MM.1S (cell line): ENCODE results near the gene ANKRD2.

Experiments used
- DNase-seq: peaks from one replicate; pipeline ENCODE4 v3.0.0-alpha.2; 2015
- H2AFZ ChIP-seq: fragments of 300-600 bp; sonication (generic); 2 replicates; pipeline ENCODE4 v1.6.0; 2016; ENCODE audit warnings: antibody characterized with exemption, low read length
- H3F3A ChIP-seq: fragments of 300-600 bp; sonication (generic); 2 replicates; pipeline ENCODE4 v1.6.1; 2016; ENCODE audit warnings: mild to moderate bottlenecking, antibody characterized with exemption, low read length, moderate library complexity, mixed read lengths; ENCODE audit not compliant: insufficient read depth
- H3K27ac ChIP-seq: fragments of 300-600 bp; sonication (generic); 2 replicates; pipeline ENCODE4 v1.5.1; 2016; ENCODE audit warnings: mild to moderate bottlenecking, low read length
- H3K27me3 ChIP-seq: fragments of 300-600 bp; sonication (generic); replicated peaks from 2 replicates; pipeline ENCODE4 v1.6.0; 2016; ENCODE audit warnings: low read length; ENCODE audit not compliant: insufficient read depth
- H3K36me3 ChIP-seq: fragments of 300-600 bp; sonication (generic); replicated peaks from 2 replicates; pipeline ENCODE4 v1.6.1; 2016; ENCODE audit warnings: mild to moderate bottlenecking, low read length, mixed read lengths; ENCODE audit not compliant: insufficient read depth
- H3K4me1 ChIP-seq: fragments of 300-600 bp; sonication (generic); 2 replicates; pipeline ENCODE4 v1.6.1; 2016; ENCODE audit warnings: low read length, mixed read lengths
- H3K4me2 ChIP-seq: fragments of 300-600 bp; sonication (generic); 2 replicates; pipeline ENCODE4 v1.6.0; 2016; ENCODE audit warnings: low read depth, low read length
- H3K4me3 ChIP-seq: fragments of 300-600 bp; sonication (generic); 2 replicates; pipeline ENCODE4 v1.5.1; 2016; ENCODE audit warnings: low read length, mixed read lengths
- H3K79me2 ChIP-seq: fragments of 300-600 bp; sonication (generic); 2 replicates; pipeline ENCODE4 v1.6.1; 2016; ENCODE audit warnings: mixed run types, low read length, mixed read lengths
- H3K9ac ChIP-seq: fragments of 300-600 bp; sonication (generic); 2 replicates; pipeline ENCODE4 v1.6.1; 2016; ENCODE audit warnings: low read length, mixed read lengths
- H3K9me2 ChIP-seq: fragments of 300-600 bp; sonication (generic); replicated peaks from 2 replicates; pipeline ENCODE4 v1.6.1; 2016; ENCODE audit warnings: mild to moderate bottlenecking, low read length, mixed read lengths; ENCODE audit not compliant: insufficient read depth
- H3K9me3 ChIP-seq: fragments of 300-600 bp; sonication (generic); replicated peaks from 2 replicates; pipeline ENCODE4 v1.6.1; 2016; ENCODE audit warnings: mild to moderate bottlenecking, low read length, mixed read lengths; ENCODE audit not compliant: insufficient read depth
- H4K20me1 ChIP-seq: fragments of 300-600 bp; sonication (generic); 2 replicates; pipeline ENCODE4 v1.6.1; 2016; ENCODE audit warnings: mild to moderate bottlenecking, low read length, moderate library complexity, mixed read lengths; ENCODE audit not compliant: insufficient read depth
- EZH2 ChIP-seq: fragments of 300-600 bp; sonication (generic); optimal IDR thresholded peaks from 2 replicates; pipeline ENCODE3; 2017; ENCODE audit warnings: low read depth, mild to moderate bottlenecking, antibody characterized with exemption, low read length, mixed read lengths
- EZH2phosphoT487 ChIP-seq: fragments of 300-600 bp; sonication (generic); IDR thresholded peaks from 2 replicates; pipeline ENCODE4 v1.6.1; 2018; ENCODE audit warnings: antibody characterized with exemption, low read length
- TF ChIP-seq, protein P1 (sequence below): fragments of 300-600 bp; sonication (generic); IDR thresholded peaks from 2 replicates; pipeline ENCODE4 v1.5.1; 2016; ENCODE audit warnings: antibody characterized with exemption, low read length, mixed read lengths

The ANKRD2 gene

DNA sequence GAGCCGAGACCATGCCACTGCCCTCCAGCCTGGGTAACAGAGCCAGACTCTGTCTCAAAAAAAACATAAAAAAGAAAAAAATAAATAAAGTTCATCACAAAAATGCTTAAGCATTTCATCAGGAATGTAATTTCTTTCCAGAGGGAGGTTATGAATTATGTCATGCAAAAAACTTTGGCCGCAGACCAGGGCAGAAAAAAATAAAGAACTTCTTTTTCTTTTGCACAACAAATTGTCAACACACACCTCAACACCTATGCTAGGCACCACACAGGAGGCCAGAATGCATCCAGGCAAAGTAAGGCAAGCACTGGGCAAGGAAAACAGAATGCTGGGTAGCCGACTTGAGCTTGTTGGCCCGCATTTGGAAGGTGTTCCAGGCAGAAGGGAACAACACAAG, 20.8 kb downstream of the ANKRD2 start:
- H3K27me3 ChIP-seq: no peaks in the 10 kb centered on the region
- no peaks in the 10 kb centered on the region for H4K20me1 ChIP-seq
- H3K9ac ChIP-seq: no peak overlapping the region
- H2AFZ ChIP-seq: no peak overlapping the region
- H3K4me3 ChIP-seq: no peak overlapping the region
- no peak overlapping the region for H3K27ac ChIP-seq
- no peaks in the 10 kb centered on the region for H3F3A ChIP-seq
- no peaks in the 10 kb centered on the region for H3K4me1 ChIP-seq
- H3K4me2 ChIP-seq: no peak overlapping the region
- DNase-seq: no peak
- no peaks in the 10 kb centered on the region for H3K9me3 ChIP-seq
- no peaks in the 10 kb centered on the region for H3K79me2 ChIP-seq
- no peaks in the 10 kb centered on the region for H3K36me3 ChIP-seq
- H3K9me2 ChIP-seq: no peaks in the 10 kb centered on the region
- TF ChIP-seq EZH2: no peak
- TF ChIP-seq, protein P1, sequence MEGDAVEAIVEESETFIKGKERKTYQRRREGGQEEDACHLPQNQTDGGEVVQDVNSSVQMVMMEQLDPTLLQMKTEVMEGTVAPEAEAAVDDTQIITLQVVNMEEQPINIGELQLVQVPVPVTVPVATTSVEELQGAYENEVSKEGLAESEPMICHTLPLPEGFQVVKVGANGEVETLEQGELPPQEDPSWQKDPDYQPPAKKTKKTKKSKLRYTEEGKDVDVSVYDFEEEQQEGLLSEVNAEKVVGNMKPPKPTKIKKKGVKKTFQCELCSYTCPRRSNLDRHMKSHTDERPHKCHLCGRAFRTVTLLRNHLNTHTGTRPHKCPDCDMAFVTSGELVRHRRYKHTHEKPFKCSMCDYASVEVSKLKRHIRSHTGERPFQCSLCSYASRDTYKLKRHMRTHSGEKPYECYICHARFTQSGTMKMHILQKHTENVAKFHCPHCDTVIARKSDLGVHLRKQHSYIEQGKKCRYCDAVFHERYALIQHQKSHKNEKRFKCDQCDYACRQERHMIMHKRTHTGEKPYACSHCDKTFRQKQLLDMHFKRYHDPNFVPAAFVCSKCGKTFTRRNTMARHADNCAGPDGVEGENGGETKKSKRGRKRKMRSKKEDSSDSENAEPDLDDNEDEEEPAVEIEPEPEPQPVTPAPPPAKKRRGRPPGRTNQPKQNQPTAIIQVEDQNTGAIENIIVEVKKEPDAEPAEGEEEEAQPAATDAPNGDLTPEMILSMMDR: no peak
- TF ChIP-seq EZH2phosphoT487: no peak

DNA sequence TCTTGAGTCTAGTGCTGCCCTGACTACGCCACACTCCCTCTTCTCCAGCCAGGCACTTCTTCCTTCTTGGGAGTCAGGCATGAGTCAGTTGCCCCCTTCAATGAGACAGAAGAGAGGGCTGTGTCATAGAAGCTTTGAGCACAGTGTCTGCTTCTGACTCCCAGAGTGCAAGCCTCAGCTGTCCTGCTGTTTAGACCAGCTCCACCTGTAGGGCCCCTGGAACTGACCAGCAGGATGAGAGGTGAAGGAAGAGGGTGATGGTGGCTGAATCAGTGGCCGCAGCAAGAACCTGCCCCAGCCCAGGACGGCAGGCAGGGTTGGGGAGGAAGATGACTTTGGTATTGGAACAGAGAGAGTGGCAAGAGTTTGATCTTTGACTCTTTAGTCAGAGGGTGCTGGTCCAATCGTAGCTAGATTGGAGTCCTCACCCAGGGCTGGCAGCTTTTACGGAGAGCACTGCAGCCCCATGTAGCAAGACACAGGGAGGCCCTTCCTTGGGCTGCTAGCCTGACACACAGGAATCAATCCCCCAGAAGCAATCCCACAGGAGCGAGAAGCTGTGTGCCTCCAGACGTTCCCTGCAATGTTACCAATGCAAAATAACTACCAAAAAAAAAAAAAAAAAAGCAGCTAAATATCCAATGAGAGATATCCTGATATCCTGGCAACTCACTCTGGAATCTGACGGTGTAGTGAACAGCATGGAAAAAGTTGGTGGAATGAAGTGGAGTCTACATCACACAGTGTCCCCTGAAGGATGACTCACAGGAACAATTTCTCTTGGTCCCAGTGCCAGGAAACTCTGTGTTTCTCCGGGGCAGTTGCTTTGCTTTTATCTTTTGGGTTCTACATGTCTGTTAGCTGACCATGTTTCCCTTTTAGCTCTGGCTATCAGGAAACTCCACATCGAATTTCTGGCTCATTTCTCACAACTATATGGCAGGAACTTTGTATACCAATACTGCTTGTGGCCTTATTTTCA, 23.8 kb downstream of the ANKRD2 start:
- H3K9ac ChIP-seq: no peak overlapping the region
- H3K4me3 ChIP-seq: no peak overlapping the region
- H4K20me1 ChIP-seq: no peaks in the 10 kb centered on the region
- no peaks in the 10 kb centered on the region for H3K36me3 ChIP-seq
- no peaks in the 10 kb centered on the region for H3K27me3 ChIP-seq
- no peaks in the 10 kb centered on the region for H3K79me2 ChIP-seq
- H3F3A ChIP-seq: no peaks in the 10 kb centered on the region
- H3K9me3 ChIP-seq: no peaks in the 10 kb centered on the region
- H3K4me2 ChIP-seq: no peak overlapping the region
- H2AFZ ChIP-seq: no peak overlapping the region
- TF ChIP-seq, protein P1: no peak
- TF ChIP-seq EZH2phosphoT487: no peak
- no peak for TF ChIP-seq EZH2
- H3K9me2 ChIP-seq: no peaks in the 10 kb centered on the region
- DNase-seq: no peak
- no peaks in the 10 kb centered on the region for H3K4me1 ChIP-seq
- H3K27ac ChIP-seq: no peak overlapping the region

DNA sequence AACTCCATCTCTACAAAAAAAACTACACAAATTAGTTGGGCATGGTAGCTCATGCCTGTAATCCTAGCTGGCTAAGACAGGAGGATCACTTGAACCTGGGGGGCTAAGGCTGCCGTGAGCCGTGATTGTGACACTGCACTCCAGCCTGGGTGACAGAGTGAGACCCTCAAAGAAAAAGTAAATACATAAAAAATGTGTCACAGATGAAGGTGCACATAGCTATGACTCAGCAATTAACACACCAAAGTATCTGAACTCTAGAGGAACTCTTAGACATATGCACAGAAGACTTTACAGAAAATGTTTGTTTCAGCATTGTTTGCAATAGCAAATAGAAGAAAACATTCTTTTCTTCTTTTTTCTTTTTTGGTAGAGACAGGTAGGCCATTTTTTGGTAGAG, 25.2 kb downstream of the ANKRD2 start:
- no peaks in the 10 kb centered on the region for H3F3A ChIP-seq
- no peaks in the 10 kb centered on the region for H4K20me1 ChIP-seq
- H3K27ac ChIP-seq: no peak overlapping the region
- DNase-seq: peak; percentile 10
- H3K4me1 ChIP-seq: no peaks in the 10 kb centered on the region
- no peaks in the 10 kb centered on the region for H3K79me2 ChIP-seq
- no peak overlapping the region for H3K4me3 ChIP-seq
- TF ChIP-seq EZH2: no peak
- TF ChIP-seq, protein P1: no peak
- no peak for TF ChIP-seq EZH2phosphoT487
- no peak overlapping the region for H2AFZ ChIP-seq
- no peaks in the 10 kb centered on the region for H3K9me3 ChIP-seq
- no peak overlapping the region for H3K4me2 ChIP-seq
- no peaks in the 10 kb centered on the region for H3K9me2 ChIP-seq
- no peak overlapping the region for H3K9ac ChIP-seq
- no peaks in the 10 kb centered on the region for H3K36me3 ChIP-seq
- no peaks in the 10 kb centered on the region for H3K27me3 ChIP-seq
